NCI-H446 (cell line): ENCODE results near the gene GOLGA8M.
"Not testable (repeated sequence)": the region's sequence is repeated elsewhere in the genome, so short reads cannot be mapped to it uniquely, and the experiment has no call there.

Source experiments
- DNase-seq, 2 experiments: peaks; one replicate each; lab custom pipeline; 2025; lab: John Stamatoyannopoulos, UW

The GOLGA8M gene

DNA sequence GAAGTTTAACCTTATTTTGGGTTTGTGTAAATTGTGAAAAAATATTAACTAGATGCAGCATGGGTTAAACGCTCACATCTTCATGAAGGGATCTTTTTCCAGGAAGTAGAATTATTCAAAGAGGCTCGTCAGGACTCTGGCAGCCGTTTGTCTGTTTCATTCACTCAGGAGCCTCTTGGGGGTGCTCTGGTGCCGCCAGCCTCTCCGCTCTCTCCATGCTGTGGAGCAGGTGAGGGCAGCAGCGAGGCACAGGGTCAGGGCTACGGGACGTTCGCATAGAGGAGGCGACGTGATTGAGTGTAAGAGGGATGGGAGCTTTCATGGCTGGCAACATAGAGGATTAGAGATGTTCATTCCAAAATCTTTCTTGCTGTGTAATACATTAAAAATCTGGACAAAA is 48.5 kb downstream of the GOLGA8M start:
- not testable (repeated sequence) for DNase-seq

DNA sequence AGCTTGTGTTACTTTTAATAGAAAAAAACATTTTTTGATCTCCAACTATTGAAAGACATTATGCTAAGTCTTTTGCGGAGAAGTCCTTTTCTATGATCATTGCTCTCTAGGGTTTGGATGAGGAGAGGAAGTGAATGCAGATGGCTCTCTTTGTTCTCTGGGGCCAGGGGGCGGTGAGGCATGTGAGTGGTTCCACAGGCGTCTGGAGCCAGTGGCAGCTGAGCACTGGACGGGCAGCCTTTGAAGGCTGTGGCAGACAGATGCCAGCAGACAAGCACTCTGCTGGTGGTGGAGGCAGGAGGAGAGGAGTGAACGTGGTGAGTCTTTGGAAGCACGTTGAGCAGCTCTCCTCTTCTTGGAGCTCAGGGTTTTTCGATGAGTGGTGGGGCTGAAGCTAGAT is 51.5 kb downstream of the GOLGA8M start:
- not testable (repeated sequence) for DNase-seq

DNA sequence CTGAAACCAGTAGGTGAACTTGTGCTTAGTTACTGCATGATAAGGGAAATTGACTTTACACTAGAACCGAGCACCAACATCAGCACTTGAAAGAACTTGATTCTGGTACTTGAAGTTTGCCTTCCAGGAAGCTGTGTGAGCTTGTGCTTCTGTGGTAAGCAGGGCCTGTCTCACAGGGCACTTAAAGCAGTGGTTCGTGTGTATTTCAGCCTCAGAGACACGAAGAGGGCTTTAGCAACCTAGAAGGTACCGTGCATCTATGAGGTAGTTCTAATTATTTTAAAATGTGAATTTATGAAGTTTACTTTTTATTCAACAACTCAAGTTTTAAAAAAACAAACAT is 56.2 kb downstream of the GOLGA8M start:
- not testable (repeated sequence) for DNase-seq

DNA sequence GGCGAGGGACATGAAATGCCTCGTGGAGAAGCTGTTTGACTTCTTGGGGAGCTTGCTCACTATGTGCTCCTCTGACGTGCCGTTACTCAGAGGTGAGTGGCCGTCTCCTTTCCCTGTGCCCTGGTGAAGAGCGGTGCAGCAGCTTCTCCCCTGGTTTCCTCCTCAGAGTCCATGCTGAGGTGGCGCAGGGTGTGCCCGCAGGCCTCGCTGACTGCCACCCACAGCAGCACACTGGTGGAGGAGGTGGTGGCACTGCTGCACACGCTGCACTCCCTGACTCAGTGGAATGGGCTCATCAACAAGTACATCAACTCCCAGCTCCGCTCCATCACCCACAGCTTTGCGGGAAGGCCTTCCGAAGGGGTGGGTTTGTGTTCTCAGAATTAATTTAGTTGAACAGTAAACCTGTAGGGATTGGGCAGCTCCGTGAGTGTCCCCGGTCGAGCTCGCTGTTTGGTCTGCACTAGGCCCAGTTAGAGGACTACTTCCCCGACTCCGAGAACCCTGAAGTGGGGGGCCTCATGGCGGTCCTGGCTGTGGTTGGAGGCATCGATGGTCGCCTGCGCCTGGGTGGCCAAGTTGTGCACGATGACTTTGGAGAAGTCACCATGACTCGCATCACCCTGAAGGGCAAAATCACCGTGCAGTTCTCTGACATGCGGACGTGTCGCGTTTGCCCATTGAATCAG is 56.7 kb downstream of the GOLGA8M start:
- not testable (repeated sequence) for DNase-seq

DNA sequence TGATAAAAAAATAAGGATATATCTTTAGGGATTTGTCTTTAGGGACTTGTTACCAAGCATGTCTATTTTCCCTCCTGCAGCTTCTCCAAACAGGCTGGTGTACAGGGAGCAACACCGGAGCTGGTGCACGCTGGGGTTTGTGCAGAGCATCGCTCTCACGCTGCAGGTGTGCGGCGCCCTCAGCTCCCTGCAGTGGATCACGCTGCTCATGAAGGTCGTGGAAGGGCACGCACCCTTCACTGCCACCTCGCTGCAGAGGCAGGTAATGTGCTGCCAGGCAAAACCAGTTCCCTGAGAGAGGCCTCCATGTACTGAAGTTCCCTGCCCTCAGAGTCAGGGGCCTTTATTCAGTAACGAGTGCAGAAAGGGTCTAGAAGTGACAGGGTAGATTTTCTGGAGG is 58.0 kb downstream of the GOLGA8M start:
- not testable (repeated sequence) for DNase-seq

DNA sequence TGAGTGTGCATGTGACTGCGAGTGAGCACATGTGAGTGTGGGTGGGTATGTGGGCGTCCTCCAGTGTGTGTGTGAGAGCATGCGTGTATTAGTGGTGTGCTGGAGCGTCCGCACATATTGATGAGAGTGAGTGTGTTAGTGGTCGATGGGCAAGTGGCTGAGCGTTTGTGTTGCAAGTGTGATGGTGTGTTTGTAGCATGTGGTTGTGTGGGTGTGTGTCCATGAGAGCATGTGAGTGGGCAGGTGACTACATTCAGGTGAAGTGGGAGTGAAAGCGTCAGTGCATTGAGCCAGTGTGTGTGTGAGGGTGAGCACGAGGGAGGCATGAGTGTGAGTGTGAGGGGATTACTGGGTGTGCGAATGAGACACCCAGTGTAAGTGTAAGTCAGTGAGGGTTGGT is 59.7 kb downstream of the GOLGA8M start:
- DNase-seq: not testable (repeated sequence)
